GM12872 (cell line): ENCODE results near the gene CARF.

Experiments
- TF ChIP-seq, protein P1 (sequence below): IDR thresholded peaks from 3 replicates; pipeline ENCODE4 v1.5.1; 2011; ENCODE audit warnings: low read depth, mild to moderate bottlenecking, low read length, moderate library complexity; ENCODE audit not compliant: insufficient read depth

CARF gene

GRCh38 chr2:202885190-202885589 lies 26.9 kb upstream of the CARF start:
- TF ChIP-seq, protein P1, sequence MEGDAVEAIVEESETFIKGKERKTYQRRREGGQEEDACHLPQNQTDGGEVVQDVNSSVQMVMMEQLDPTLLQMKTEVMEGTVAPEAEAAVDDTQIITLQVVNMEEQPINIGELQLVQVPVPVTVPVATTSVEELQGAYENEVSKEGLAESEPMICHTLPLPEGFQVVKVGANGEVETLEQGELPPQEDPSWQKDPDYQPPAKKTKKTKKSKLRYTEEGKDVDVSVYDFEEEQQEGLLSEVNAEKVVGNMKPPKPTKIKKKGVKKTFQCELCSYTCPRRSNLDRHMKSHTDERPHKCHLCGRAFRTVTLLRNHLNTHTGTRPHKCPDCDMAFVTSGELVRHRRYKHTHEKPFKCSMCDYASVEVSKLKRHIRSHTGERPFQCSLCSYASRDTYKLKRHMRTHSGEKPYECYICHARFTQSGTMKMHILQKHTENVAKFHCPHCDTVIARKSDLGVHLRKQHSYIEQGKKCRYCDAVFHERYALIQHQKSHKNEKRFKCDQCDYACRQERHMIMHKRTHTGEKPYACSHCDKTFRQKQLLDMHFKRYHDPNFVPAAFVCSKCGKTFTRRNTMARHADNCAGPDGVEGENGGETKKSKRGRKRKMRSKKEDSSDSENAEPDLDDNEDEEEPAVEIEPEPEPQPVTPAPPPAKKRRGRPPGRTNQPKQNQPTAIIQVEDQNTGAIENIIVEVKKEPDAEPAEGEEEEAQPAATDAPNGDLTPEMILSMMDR, result no peak

DNA sequence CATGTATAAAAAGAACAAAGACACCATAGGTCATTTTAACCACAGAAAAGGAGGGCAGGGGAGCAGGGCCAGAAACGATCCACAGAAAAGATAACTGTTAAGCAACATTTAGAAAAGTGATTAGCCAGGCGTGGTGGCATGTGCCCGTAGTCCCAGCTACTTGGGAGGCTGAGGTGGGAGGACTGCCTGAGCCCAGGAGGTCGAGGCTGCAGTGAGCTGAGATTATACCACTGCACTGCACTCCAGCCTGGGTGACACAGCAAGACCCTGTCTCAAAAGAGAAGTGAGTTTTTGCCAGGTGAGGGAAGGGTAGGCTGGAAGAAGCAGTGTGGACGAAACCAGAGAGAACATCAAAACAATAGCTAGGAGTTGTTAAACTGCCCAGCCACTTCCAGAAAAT lies 3.9 kb upstream of the CARF start:
- TF ChIP-seq, protein P1, result no peak

DNA sequence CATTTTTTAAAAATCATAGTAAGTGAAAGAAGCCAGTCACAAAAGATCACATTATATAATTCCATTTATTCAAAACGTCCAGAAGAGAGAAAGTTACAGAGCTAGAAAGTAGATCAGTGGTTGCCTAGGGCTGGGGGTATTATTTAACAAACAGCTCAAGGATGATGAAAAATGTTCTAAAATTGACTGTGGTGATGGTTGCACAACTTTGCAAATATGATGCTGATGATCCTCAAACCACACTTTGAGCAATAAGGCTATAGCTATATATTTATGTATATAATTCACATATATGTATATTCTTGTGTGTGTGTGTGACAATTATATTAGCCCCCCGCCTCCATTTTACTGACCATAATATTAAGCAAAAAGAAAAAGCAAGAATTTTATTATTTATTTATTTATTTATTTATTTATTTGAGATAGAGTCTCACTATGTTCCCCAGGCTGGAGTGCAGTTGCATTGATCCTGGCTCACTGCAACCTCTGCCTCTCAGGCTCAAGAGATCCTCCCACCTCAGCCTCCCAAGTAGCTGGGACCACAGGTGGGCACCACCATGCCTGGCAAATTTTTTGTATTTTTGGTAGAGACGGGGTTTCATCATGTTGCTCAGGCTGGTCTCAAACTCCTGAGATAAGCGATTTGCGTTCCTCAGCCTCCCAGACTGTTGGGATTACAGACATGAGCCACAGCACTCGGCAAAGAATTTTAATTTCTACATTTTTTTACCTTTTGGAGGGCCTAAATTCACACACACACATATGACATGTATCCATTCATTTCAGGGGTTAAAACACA lies 2.5 kb upstream of the CARF start:
- TF ChIP-seq, protein P1, result no peak

- TF ChIP-seq, protein P1, result no peak
These were observed 1.4 kb upstream of the CARF start for GRCh38 chr2:202910698-202911097.

GRCh38 chr2:202911203-202911511 lies 918 bp upstream of the CARF start:
- TF ChIP-seq, protein P1, result no peak

DNA sequence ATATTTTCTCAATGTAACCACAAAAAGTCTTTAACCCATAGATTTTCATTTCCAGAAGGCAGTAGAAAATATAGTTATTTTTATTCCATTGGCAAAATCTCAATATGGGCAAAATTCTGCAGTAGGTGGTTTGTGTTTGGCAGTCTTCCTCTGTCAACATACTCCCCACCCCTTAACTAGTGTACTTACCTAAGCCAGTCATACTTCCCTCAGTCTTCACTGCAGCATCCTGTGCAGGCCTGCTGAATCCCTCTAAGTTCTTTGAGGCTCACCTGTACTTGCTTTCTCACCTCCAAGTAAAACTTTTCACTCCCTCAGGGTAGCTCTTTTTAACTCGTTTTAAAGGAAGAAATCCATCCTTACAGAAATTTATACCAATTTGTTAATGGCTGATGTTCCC lies 6.8 kb downstream of the CARF start:
- TF ChIP-seq, protein P1, result no peak

DNA sequence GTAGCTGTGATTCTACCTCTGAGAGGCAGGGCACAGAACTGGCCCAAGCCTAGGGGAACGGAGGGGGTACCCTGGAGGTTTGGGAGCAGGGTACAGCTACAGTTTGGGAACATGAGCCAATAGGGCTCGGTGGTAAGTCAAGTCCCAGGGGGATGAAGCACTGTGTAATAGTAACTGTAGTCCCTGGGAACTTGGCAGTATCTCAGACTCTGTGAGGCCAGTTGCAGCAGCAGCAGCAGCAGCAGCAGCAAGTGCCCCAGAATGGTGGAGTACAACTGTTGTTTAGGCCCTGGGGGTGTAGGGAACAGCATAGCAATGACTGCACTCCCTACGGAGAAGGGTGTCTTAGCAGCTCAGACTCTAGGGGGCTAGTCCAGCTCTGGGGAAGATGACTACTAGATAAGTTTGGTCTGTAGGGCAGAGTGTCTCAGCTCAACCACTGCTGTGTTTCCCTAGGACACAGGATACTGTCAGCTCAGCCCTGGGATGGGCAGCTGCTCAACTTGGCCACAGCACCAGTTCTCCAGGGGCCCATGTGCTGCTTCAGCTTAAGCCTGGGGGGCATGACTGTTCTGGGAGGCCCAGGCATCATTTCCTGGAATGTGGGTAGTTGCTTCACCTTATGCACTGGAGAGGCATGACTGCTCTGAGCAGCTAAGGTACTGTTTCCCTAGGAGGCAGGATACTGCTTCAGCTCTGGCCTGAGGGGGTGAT lies 20.5 kb downstream of the CARF start:
- TF ChIP-seq, protein P1, result no peak
